ENCODE results near the gene IQSEC1. TPM values are rescaled to one million over a fixed set of nuclear protein-coding genes. Genes with fewer than 3 reads are reported as not detected.

IQSEC1 gene
- total and polyA plus RNA-seq, 9 of the 15 experiments (the other 6 are each of a cell fraction or from before 2014, with no cell fraction given), result 0.56 to 39.0 (median 6.8) TPM

GRCh38 chr3:12897381-12898289 lies 175.6 kb downstream of the IQSEC1 start (continued):
- TF ChIP-seq, protein P1, sequence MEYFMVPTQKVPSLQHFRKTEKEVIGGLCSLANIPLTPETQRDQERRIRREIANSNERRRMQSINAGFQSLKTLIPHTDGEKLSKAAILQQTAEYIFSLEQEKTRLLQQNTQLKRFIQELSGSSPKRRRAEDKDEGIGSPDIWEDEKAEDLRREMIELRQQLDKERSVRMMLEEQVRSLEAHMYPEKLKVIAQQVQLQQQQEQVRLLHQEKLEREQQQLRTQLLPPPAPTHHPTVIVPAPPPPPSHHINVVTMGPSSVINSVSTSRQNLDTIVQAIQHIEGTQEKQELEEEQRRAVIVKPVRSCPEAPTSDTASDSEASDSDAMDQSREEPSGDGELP (CRISPR knock-in tag; IDR thresholded peaks at IDR 0.05; ENCODE audit: borderline replicate concordance), result peak; percentile 44; the same call in 1 of the 2 replicates
- TF ChIP-seq SMARCA4 (IDR thresholded peaks at IDR 0.05) (no peak), CEBPB (tag; IDR thresholded peaks at IDR 0.05) (0 out of 2 replicates have a peak, but pooled peaks have one; percentile 16)

- DNase-seq (ENCODE audit: extremely low read depth in 1 of 4, low spot score in 3 of 4), result peak in 3 of 4 experiments; percentile 48 to 54 (median 54)
- Histone ChIP-seq H3K9ac (ENCODE audit: insufficient read depth in 1 of 2, low read depth in 2 of 2, low read length in 2 of 2) (peak overlapping the region in 1 of 2 experiments; percentile 65; a peak in 2 of 4 replicates), H3K4me3 (no peak overlapping the region), H4K20me1 (replicated peaks; ENCODE audit: control insufficient read depth, insufficient read depth, low read length) (peaks cover 4% of the 10 kb centered on the region; the same call in 1 of the 2 replicates), H3K36me3 (ENCODE audit: control insufficient read depth, insufficient read depth, low read length) (peaks cover 22% of the 10 kb centered on the region; the same call in 1 of the 3 replicates), H3K4me1 (replicated peaks in 1 of 2; ENCODE audit: control insufficient read depth in 2 of 2, insufficient read depth in 2 of 2, low read length in 2 of 2) (peaks cover 4 to 32% of the 10 kb centered on the region in 2 experiments; a peak in 4 of 5 replicates), H2AFZ (ENCODE audit: low read depth, low read length) (no peak overlapping the region), H3K79me2 (ENCODE audit: control insufficient read depth, insufficient read depth, low read length) (no peaks in the 10 kb centered on the region), H3K9me1 (ENCODE audit: control insufficient read depth, insufficient read depth, low read length) (no peaks in the 10 kb centered on the region), H3K4me2 (ENCODE audit: insufficient read depth, low read length) (no peak overlapping the region), H3K9me3 (replicated peaks; ENCODE audit: control insufficient read depth, insufficient read depth, low read depth, low read length) (no peaks in the 10 kb centered on the region), H3K27me3 (ENCODE audit: control insufficient read depth in 2 of 2, insufficient read depth in 2 of 2, low read length in 2 of 2) (no peaks in the 10 kb centered on the region), H3K27ac (ENCODE audit: extremely low read depth, low read depth, low read length) (no peak overlapping the region)
- peak; percentile 44 for FAIRE-seq
- peak; percentile 76 for ATAC-seq
- ChIA-PET POLR2A (interaction anchor here (0.6 to 1.1 kb wide), 6 partner anchors 9 to 88 kb away, joined by 3 to 4 read pairs (median 3); no protein-coding TSS in a partner anchor), CTCF (ENCODE audit: low intra/inter-chr PET ratio) (interaction anchor here (0.9 kb wide), 1 partner anchor 88 kb away, joined by 7 read pairs; no protein-coding TSS in a partner anchor)
- 40% methylated on average over 14 of the region's 14 CpGs for WGBS (ENCODE audit: insufficient coverage, low coverage, missing lambda C conversion rate)
- BruUV-seq (replicated peaks), result TSS peak; percentile 30
- intact Hi-C loops (cut with micrococcal nuclease), result loop anchor here (1.0 kb wide), 1 partner anchor 88 kb away; no protein-coding TSS in a partner anchor
- in situ Hi-C loops (cut with MboI), result loop anchor here (5.0 to 25.0 kb wide), 3 partner anchors 86 to 759 kb away; no protein-coding TSS in a partner anchor
- TF ChIP-seq, protein P2, sequence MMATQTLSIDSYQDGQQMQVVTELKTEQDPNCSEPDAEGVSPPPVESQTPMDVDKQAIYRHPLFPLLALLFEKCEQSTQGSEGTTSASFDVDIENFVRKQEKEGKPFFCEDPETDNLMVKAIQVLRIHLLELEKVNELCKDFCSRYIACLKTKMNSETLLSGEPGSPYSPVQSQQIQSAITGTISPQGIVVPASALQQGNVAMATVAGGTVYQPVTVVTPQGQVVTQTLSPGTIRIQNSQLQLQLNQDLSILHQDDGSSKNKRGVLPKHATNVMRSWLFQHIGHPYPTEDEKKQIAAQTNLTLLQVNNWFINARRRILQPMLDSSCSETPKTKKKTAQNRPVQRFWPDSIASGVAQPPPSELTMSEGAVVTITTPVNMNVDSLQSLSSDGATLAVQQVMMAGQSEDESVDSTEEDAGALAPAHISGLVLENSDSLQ (IDR thresholded peaks at IDR 0.05), result 0 out of 2 replicates have a peak, but pooled peaks have one; percentile 11
- TF ChIP-seq MBD2 (IDR thresholded peaks at IDR 0.05; ENCODE audit: borderline replicate concordance, low read depth), result no peak
- TF ChIP-seq NCOA1 (IDR thresholded peaks at IDR 0.05; ENCODE audit: low read depth), result no peak
- TF ChIP-seq, protein P3, sequence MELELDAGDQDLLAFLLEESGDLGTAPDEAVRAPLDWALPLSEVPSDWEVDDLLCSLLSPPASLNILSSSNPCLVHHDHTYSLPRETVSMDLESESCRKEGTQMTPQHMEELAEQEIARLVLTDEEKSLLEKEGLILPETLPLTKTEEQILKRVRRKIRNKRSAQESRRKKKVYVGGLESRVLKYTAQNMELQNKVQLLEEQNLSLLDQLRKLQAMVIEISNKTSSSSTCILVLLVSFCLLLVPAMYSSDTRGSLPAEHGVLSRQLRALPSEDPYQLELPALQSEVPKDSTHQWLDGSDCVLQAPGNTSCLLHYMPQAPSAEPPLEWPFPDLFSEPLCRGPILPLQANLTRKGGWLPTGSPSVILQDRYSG (tag; conservative IDR thresholded peaks at IDR 0.05; ENCODE audit: low read depth), result no peak
- no peak for TF ChIP-seq GABPB2 (CRISPR knock-in tag; conservative IDR thresholded peaks at IDR 0.05)
- no peak for TF ChIP-seq SRSF9 (IDR thresholded peaks at IDR 0.05; ENCODE audit: borderline replicate concordance, low read depth, low read length)
- no peak for TF ChIP-seq TAF1 (IDR thresholded peaks at IDR 0.05; ENCODE audit: control insufficient read depth, extremely low read depth, insufficient read depth, low read length, severe bottlenecking)
- TF ChIP-seq ZNF79 (CRISPR knock-in tag; IDR thresholded peaks at IDR 0.05; ENCODE audit: low read depth), result no peak
- no peak for TF ChIP-seq KDM2B (CRISPR knock-in tag; IDR thresholded peaks at IDR 0.05)
- TF ChIP-seq CTBP1 (IDR thresholded peaks at IDR 0.05; ENCODE audit: borderline replicate concordance), result no peak
- 0 out of 2 replicates have a peak, but pooled peaks have one; percentile 25 for TF ChIP-seq ZFX (CRISPR knock-in tag; IDR thresholded peaks at IDR 0.05)
These were observed 176.9 kb downstream of the IQSEC1 start for GRCh38 chr3:12896063-12896985.
